ENCODE measurements around the gene MRPS33. TPM values are rescaled to one million over a fixed set of nuclear protein-coding genes. Genes with fewer than 3 reads are reported as not detected.
"Not testable (repeated sequence)": the region's sequence is repeated elsewhere in the genome, so short reads cannot be mapped to it uniquely, and the experiment has no call there.

The MRPS33 gene
- total and polyA plus RNA-seq, 4 donors = 17.3 to 73.6 (median 42.9) TPM

DNA sequence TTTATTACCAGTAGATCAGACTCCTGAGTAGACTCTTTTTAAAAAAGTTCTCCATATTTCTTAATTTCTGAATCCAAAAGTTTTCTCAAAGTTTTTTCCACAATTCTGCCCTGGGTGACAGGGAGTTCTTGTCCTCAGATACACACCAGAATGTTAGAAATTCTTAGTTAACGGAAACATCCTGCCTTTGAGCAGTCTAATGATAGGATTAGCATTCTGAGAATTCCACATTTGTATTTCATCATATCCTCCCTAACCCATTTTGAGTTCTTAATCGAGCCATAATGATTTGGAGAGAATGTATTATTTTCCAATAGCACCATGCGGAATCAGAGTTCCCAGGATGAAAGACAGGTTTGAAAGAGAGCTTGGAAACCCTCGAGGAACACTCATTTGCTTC is 28.9 kb upstream of the MRPS33 start:
- Histone ChIP-seq H3K4me1 (ENCODE audit: control insufficient read depth in 5 of 5, insufficient read depth in 5 of 5, low read length in 5 of 5) (no peaks in the 10 kb centered on the region), H3K9ac (ENCODE audit: insufficient read depth in 1 of 2, low read length in 2 of 2) (no peak overlapping the region), H3K9me3 (ENCODE audit: control insufficient read depth in 4 of 4, insufficient read depth in 3 of 4, low read length in 3 of 4) (no peaks in the 10 kb centered on the region), H3K27me3 (ENCODE audit: control insufficient read depth in 3 of 3, insufficient read depth in 3 of 3, low read length in 2 of 3) (no peaks in the 10 kb centered on the region), H3K36me3 (ENCODE audit: control insufficient read depth in 4 of 4, insufficient read depth in 4 of 4, low read length in 4 of 4) (no peaks in the 10 kb centered on the region), H3K27ac (ENCODE audit: low read depth in 1 of 2, low read length in 1 of 2) (no peak overlapping the region), H3K4me3 (no peak overlapping the region)
- ATAC-seq (ENCODE audit: insufficient read depth, low FRiP score) = no peak
- DNase-seq = no peak
- TF ChIP-seq CTCF (IDR thresholded peaks at IDR 0.05; ENCODE audit: control extremely low read depth, extremely low read depth) = no peak
- WGBS, 2 donors = 79 to 89% methylated on average over 4 of the region's 4 CpGs

DNA sequence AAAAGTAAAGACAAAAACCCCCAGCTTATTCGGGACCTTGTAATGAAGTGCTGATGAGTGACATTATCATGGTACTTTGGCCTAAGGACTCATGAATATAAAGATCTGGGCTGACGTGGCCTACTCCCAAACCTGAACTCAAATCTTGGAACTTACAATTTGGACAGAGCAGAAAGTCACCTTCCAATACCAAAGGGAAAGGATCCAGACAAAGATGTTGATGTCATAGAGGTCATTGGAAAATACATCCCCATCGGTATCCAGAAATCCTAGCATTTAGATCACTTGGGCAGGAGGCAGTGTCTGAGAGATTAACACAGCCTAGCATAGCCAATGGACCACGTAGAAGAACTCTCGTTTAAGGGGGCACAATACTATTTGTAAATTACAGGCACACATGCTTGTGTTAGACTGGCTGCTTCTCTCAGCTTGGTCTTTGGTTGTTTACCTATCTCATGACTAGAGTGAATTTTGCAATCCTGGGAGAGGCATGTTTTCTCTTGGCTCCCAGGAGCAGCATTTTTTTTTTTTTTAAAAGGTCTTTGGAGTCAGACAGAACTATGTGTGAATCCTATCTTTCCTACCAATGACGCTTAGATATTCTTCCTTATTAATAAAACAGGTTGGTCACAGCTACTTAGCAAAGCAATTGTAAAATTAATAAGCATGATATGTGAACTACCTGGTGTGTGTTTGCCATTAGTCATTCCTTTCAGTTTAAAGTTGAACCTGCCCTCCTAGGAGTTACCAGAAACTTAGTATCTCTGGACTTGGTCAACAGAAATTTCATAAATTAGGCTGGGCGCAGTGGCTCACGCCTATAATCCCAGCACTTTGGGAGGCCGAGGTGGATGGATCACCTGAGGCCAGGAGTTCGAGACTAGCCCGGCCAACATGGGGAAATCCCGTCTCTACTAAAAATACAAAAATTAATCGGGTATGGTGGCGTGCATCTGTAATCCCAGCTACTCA is 27.8 kb upstream of the MRPS33 start:
- H3K9ac ChIP-seq (ENCODE audit: insufficient read depth in 1 of 2, low read length in 2 of 2) = no peak overlapping the region
- no peaks in the 10 kb centered on the region for H3K4me1 ChIP-seq (ENCODE audit: control insufficient read depth in 5 of 5, insufficient read depth in 5 of 5, low read length in 5 of 5)
- ATAC-seq (ENCODE audit: insufficient read depth, low FRiP score) (no peak), DNase-seq (no peak)
- H3K27ac ChIP-seq (ENCODE audit: low read depth in 1 of 2, low read length in 1 of 2) = no peak overlapping the region
- H3K36me3 ChIP-seq (ENCODE audit: control insufficient read depth in 4 of 4, insufficient read depth in 4 of 4, low read length in 4 of 4) = no peaks in the 10 kb centered on the region
- no peak overlapping the region for H3K4me3 ChIP-seq
- H3K9me3 ChIP-seq (ENCODE audit: control insufficient read depth in 4 of 4, insufficient read depth in 3 of 4, low read length in 3 of 4) = no peaks in the 10 kb centered on the region
- no peaks in the 10 kb centered on the region for H3K27me3 ChIP-seq (ENCODE audit: control insufficient read depth in 3 of 3, insufficient read depth in 3 of 3, low read length in 2 of 3)
- no peak for TF ChIP-seq CTCF (IDR thresholded peaks at IDR 0.05; ENCODE audit: control extremely low read depth, extremely low read depth)
- 84 to 91% methylated on average over 14 of the region's 14 CpGs for WGBS, 2 donors

GRCh38 chr7:141039376-141039775 is 24.6 kb upstream of the MRPS33 start:
- no peak overlapping the region for H3K4me3 ChIP-seq
- H3K9me3 ChIP-seq (ENCODE audit: control insufficient read depth in 4 of 4, insufficient read depth in 3 of 4, low read length in 3 of 4) = no peaks in the 10 kb centered on the region
- DNase-seq (no peak), ATAC-seq (ENCODE audit: insufficient read depth, low FRiP score) (no peak)
- 43 to 53% methylated on average over 3 of the region's 3 CpGs for WGBS, 2 donors
- H3K4me1 ChIP-seq (ENCODE audit: control insufficient read depth in 5 of 5, insufficient read depth in 5 of 5, low read length in 5 of 5) = no peaks in the 10 kb centered on the region
- TF ChIP-seq CTCF (IDR thresholded peaks at IDR 0.05; ENCODE audit: control extremely low read depth, extremely low read depth) = no peak
- H3K36me3 ChIP-seq (ENCODE audit: control insufficient read depth in 4 of 4, insufficient read depth in 4 of 4, low read length in 4 of 4) = no peaks in the 10 kb centered on the region
- no peak overlapping the region for H3K9ac ChIP-seq (ENCODE audit: insufficient read depth in 1 of 2, low read length in 2 of 2)
- no peaks in the 10 kb centered on the region for H3K27me3 ChIP-seq (ENCODE audit: control insufficient read depth in 3 of 3, insufficient read depth in 3 of 3, low read length in 2 of 3)
- H3K27ac ChIP-seq (ENCODE audit: low read depth in 1 of 2, low read length in 1 of 2) = no peak overlapping the region

DNA sequence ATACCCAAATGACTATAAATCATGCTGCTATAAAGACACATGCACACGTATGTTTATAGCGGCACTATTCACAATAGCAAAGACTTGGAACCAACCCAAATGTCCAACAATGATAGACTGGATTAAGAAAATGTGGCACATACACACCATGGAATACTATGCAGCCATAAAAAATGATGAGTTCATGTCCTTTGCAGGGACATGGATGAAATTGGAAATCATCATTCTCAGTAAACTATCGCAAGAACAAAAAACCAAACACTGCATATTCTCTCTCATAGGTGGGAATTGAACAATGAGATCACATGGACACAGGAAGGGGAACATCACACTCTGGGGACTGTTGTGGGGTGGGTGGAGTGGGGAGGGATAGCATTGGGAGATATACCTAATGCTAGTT is 23.3 kb upstream of the MRPS33 start:
- not testable (repeated sequence) for DNase-seq, H3K4me3 ChIP-seq
- WGBS, 2 donors = 91 to 94% methylated on average over 2 to 3 of the region's 3 CpGs

DNA sequence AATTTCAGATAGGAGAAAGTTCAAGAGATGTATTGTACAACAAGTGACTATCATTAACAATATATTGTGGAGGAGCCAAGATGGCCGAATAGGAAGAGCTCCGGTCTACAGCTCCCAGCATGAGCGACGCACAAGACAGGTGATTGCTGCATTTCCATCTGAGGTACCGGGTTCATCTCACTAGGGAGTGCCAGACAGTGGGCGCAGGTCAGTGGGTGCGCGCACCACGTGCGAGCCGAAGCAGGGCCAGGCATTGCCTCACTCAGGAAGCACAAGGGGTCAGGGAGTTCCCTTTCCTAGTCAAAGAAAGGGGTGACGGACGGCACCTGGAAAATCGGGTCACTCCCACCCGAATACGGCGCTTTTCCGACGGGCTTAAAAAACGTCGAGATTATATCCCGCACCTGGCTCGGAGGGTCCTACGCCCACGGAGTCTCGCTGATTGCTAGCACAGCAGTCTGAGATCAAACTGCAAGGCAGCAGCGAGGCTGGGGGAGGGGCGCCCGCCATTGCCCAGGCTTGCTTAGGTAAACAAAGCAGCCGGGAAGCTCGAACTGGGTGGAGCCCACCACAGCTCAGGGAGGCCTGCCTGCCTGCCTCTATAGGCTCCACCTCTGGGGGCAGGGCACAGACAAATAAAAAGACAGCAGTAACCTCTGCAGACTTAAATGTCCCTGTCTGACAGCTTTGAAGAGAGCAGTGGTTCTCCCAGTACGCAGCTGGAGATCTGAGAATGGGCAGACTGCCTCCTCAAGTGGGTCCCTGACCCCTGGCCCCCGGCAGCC is 18.0 kb upstream of the MRPS33 start:
- ATAC-seq (ENCODE audit: insufficient read depth, low FRiP score); H3K4me3 ChIP-seq; H3K36me3 ChIP-seq (ENCODE audit: control insufficient read depth in 4 of 4, insufficient read depth in 4 of 4, low read length in 4 of 4); H3K4me1 ChIP-seq (ENCODE audit: control insufficient read depth in 5 of 5, insufficient read depth in 5 of 5, low read length in 5 of 5); H3K9me3 ChIP-seq (ENCODE audit: control insufficient read depth in 4 of 4, insufficient read depth in 3 of 4, low read length in 3 of 4); H3K27ac ChIP-seq (ENCODE audit: low read depth in 1 of 2, low read length in 1 of 2); H3K9ac ChIP-seq (ENCODE audit: insufficient read depth in 1 of 2, low read length in 2 of 2); H3K27me3 ChIP-seq (ENCODE audit: control insufficient read depth in 3 of 3, insufficient read depth in 3 of 3, low read length in 2 of 3); DNase-seq: not testable (repeated sequence)
- WGBS, 2 donors = 72 to 88% methylated on average over 28 to 30 of the region's 33 CpGs

More for the DNA sequence above, 23.3 kb upstream of the MRPS33 start:
- not testable (repeated sequence) for H3K27ac ChIP-seq (ENCODE audit: low read depth in 1 of 2, low read length in 1 of 2); H3K9me3 ChIP-seq (ENCODE audit: control insufficient read depth in 4 of 4, insufficient read depth in 3 of 4, low read length in 3 of 4); H3K27me3 ChIP-seq (ENCODE audit: control insufficient read depth in 3 of 3, insufficient read depth in 3 of 3, low read length in 2 of 3); H3K4me1 ChIP-seq (ENCODE audit: control insufficient read depth in 5 of 5, insufficient read depth in 5 of 5, low read length in 5 of 5); H3K9ac ChIP-seq (ENCODE audit: insufficient read depth in 1 of 2, low read length in 2 of 2); H3K36me3 ChIP-seq (ENCODE audit: control insufficient read depth in 4 of 4, insufficient read depth in 4 of 4, low read length in 4 of 4); ATAC-seq (ENCODE audit: insufficient read depth, low FRiP score)

All from lung (tissue), 12 donors.